K562 (cell line): Measurements from ENCODE around the gene AKAP7. TPM values are rescaled to one million over a fixed set of nuclear protein-coding genes. Genes with fewer than 3 reads are reported as not detected.

Experiments
- ATAC-seq: fragments of 200-7000 bp; cut with Tn5 transposase; 3 replicates; pipeline ENCODE4 v1.9.1; 2020; ENCODE audit warnings: moderate library complexity
- BruUV-seq: library from RNA; stranded (reverse); fragments of 400-500 nt; replicated peaks from 2 replicates; lab custom pipeline; 2021; lab: Mats Ljungman, UMichigan
- CTCF ChIA-PET: fragments of 300-600 bp; formaldehyde crosslinking; extraction: SDS; loops from one replicate; lab custom pipeline; 2021; ENCODE audit warnings: low intra/inter-chr PET ratio; lab: Yijun Ruan, JAX
- POLR2A ChIA-PET: fragments of 300-600, 350-650 bp; sonication (Branson Sonifier 250); formaldehyde crosslinking; extraction: SDS; loops from one replicate; lab custom pipeline; 2021; ENCODE audit warnings: antibody characterized with exemption, inconsistent platforms; lab: Yijun Ruan, JAX
- DNase-seq, 4 experiments: peaks; one replicate each; pipeline versions ENCODE4 v3.0.0 to v3.0.0-alpha.2; 2011 to 2018; ENCODE audit warnings: low spot score in 3 of 4, mixed read lengths in 3 of 4; ENCODE audit errors: extremely low read depth in 1 of 4
- FAIRE-seq: peaks from 2 replicates; lab custom pipeline; 2011; peaks lifted over from hg19 to GRCh38; lab: Jason Lieb, UNC
- H2AFZ ChIP-seq: 2 replicates; pipeline ENCODE4 v1.6.0; 2011; ENCODE audit warnings: low read depth, low read length, control low read depth, inconsistent platforms
- H3K27ac ChIP-seq: fragments of 200-600 bp; 3 replicates; pipeline ENCODE4 v1.8.0; 2011; ENCODE audit warnings: low read depth, mild to moderate bottlenecking, control low read depth, inconsistent platforms, low read length, moderate library complexity, mixed read lengths; ENCODE audit errors: extremely low read depth
- H3K27me3 ChIP-seq, 2 experiments: fragments of 300-600 bp in 1 of 2; 2 replicates in 1 of 2; 3 replicates in 1 of 2; pipeline versions ENCODE4 v1.6.0 to v1.8.0; 2011; ENCODE audit warnings: inconsistent platforms in 2 of 2, low read length in 2 of 2, mild to moderate bottlenecking in 1 of 2, mixed read lengths in 1 of 2, moderate library complexity in 1 of 2; ENCODE audit not compliant: control insufficient read depth in 2 of 2, insufficient read depth in 2 of 2
- H3K36me3 ChIP-seq: fragments of 300-600 bp; 3 replicates; pipeline ENCODE4 v1.8.0; 2011; ENCODE audit warnings: mild to moderate bottlenecking, low read length, inconsistent platforms; ENCODE audit not compliant: control insufficient read depth, insufficient read depth
- H3K4me1 ChIP-seq, 2 experiments: fragments of 200-600 bp in 1 of 2; replicated peaks in 1 of 2; 2 replicates in 1 of 2; 3 replicates in 1 of 2; pipeline versions ENCODE4 v1.5.1 to v1.8.0; 2011; ENCODE audit warnings: inconsistent platforms in 2 of 2, low read length in 2 of 2, mild to moderate bottlenecking in 1 of 2, mixed read lengths in 1 of 2, moderate library complexity in 1 of 2; ENCODE audit not compliant: control insufficient read depth in 2 of 2, insufficient read depth in 2 of 2
- H3K4me2 ChIP-seq: 2 replicates; pipeline ENCODE4 v1.6.1; 2011; ENCODE audit warnings: low read length, control low read depth, inconsistent platforms, mixed read lengths; ENCODE audit not compliant: insufficient read depth
- H3K4me3 ChIP-seq: fragments of 200-600 bp; sonication (generic), shearing (Covaris generic); 2 replicates; pipeline ENCODE4 v1.5.1; 2016; ENCODE audit warnings: control low read depth, inconsistent platforms
- H3K79me2 ChIP-seq: fragments of 200-600 bp; 3 replicates; pipeline ENCODE4 v1.8.0; 2011; ENCODE audit warnings: low read length, inconsistent platforms; ENCODE audit not compliant: control insufficient read depth, insufficient read depth
- H3K9ac ChIP-seq, 2 experiments: 2 replicates each; pipeline versions ENCODE4 v1.6.0 to v1.6.1; 2011; ENCODE audit warnings: low read depth in 2 of 2, low read length in 2 of 2, control low read depth in 1 of 2, inconsistent platforms in 1 of 2, mild to moderate bottlenecking in 1 of 2, mixed read lengths in 1 of 2; ENCODE audit not compliant: insufficient read depth in 1 of 2
- H3K9me1 ChIP-seq: one replicate; pipeline ENCODE4 v1.6.0; 2011; ENCODE audit warnings: inconsistent platforms, mild to moderate bottlenecking, low read length, moderate library complexity; ENCODE audit not compliant: control insufficient read depth, insufficient read depth
- H3K9me3 ChIP-seq: replicated peaks from 2 replicates; pipeline ENCODE4 v1.5.1; 2011; ENCODE audit warnings: low read depth, low read length, inconsistent platforms; ENCODE audit not compliant: control insufficient read depth, insufficient read depth
- H4K20me1 ChIP-seq: replicated peaks from 2 replicates; pipeline ENCODE4 v1.6.1; 2011; ENCODE audit warnings: low read length, inconsistent platforms, mixed read lengths; ENCODE audit not compliant: control insufficient read depth, insufficient read depth
- ATF3 ChIP-seq, 2 experiments: fragments of 450-650 bp in 1 of 2; sonication (generic) in 1 of 2; formaldehyde crosslinking in 1 of 2; IDR thresholded peaks in 1 of 2; conservative IDR thresholded peaks in 1 of 2; 2 replicates each; pipeline versions ENCODE4 v1.6.1 to v1.8.1; 2016 to 2023; ENCODE audit warnings: mild to moderate bottlenecking in 2 of 2, moderate library complexity in 2 of 2, inconsistent platforms in 1 of 2, missing genetic modification reagents in 1 of 2
- CEBPB ChIP-seq: fragments of 450-650 bp; IDR thresholded peaks from 2 replicates; pipeline ENCODE4 v1.6.1; 2016; ENCODE audit warnings: missing genetic modification characterization, missing compliant biosample characterization
- CEBPG ChIP-seq, 3 experiments: fragments of 200-800 bp in 1 of 3; sonication (Bioruptor generic) in 1 of 3; sonication (generic) in 1 of 3; formaldehyde crosslinking in 1 of 3; IDR thresholded peaks in 2 of 3; conservative IDR thresholded peaks in 1 of 3; 2 replicates each; pipeline versions ENCODE4 v1.6.1 to v1.8.0; 2016 to 2022; ENCODE audit warnings: missing compliant biosample characterization in 2 of 3, missing genetic modification characterization in 2 of 3, mild to moderate bottlenecking in 1 of 3, missing genetic modification reagents in 1 of 3
- CHD2 ChIP-seq: IDR thresholded peaks from 2 replicates; pipeline ENCODE4 v1.6.1; 2011; ENCODE audit warnings: low read depth, low read length
- MAZ ChIP-seq, 2 experiments: fragments of 450-650 bp in 1 of 2; sonication (generic) in 1 of 2; formaldehyde crosslinking; IDR thresholded peaks in 1 of 2; conservative IDR thresholded peaks in 1 of 2; 2 replicates each; pipeline versions ENCODE4 v1.4.0 to v1.5.0; 2020; ENCODE audit warnings: mild to moderate bottlenecking in 1 of 2, missing genetic modification reagents in 1 of 2
- MYBL2 ChIP-seq, 2 experiments: fragments of 450-650 bp in 1 of 2; sonication (generic) in 1 of 2; formaldehyde crosslinking in 1 of 2; IDR thresholded peaks; 2 replicates each; pipeline versions ENCODE4 v1.6.1 to v1.8.1; 2017 to 2022; ENCODE audit warnings: borderline replicate concordance in 1 of 2, inconsistent platforms in 1 of 2, low read depth in 1 of 2, mild to moderate bottlenecking in 1 of 2, missing genetic modification reagents in 1 of 2, moderate library complexity in 1 of 2
- RBFOX2 ChIP-seq: fragments of 200-400 bp; formaldehyde crosslinking; IDR thresholded peaks from 2 replicates; pipeline ENCODE4 v1.6.1; 2017; ENCODE audit warnings: low read depth, mild to moderate bottlenecking, low read length, moderate library complexity
- RBM22 ChIP-seq: fragments of 200-400 bp; formaldehyde crosslinking; IDR thresholded peaks from 2 replicates; pipeline ENCODE4 v1.6.1; 2018; ENCODE audit warnings: low read length, low read depth; ENCODE audit not compliant: poor library complexity, severe bottlenecking
- ZFP1 ChIP-seq: fragments of 450-650 bp; formaldehyde crosslinking; IDR thresholded peaks from 2 replicates; pipeline ENCODE4 v1.4.0; 2020; ENCODE audit warnings: mild to moderate bottlenecking, mixed read lengths
- ZNF197 ChIP-seq: fragments of 200-800 bp; sonication (Bioruptor generic); IDR thresholded peaks from 2 replicates; pipeline ENCODE4 v1.6.1; 2016; ENCODE audit warnings: low read depth, missing genetic modification characterization, missing compliant biosample characterization
- ZNF277 ChIP-seq: fragments of 250-450 bp; sonication (Bioruptor Pico); IDR thresholded peaks from 2 replicates; pipeline ENCODE4 v1.8.0; 2022; ENCODE audit warnings: inconsistent platforms, mild to moderate bottlenecking, moderate library complexity, borderline replicate concordance
- ZNF280B ChIP-seq: fragments of 250-450 bp; sonication (Bioruptor Pico); IDR thresholded peaks from 2 replicates; pipeline ENCODE4 v1.5.1; 2021; ENCODE audit warnings: mild to moderate bottlenecking
- WGBS: fragments of 100-300 bp; shearing (Covaris generic); methylation state at CpG from one replicate; pipeline ENCODE4 v1.1.6; 2016; ENCODE audit warnings: low coverage, mixed read lengths; ENCODE audit not compliant: insufficient coverage; ENCODE audit errors: missing lambda C conversion rate; 5-methylcytosine and 5-hydroxymethylcytosine counted together
- in situ Hi-C: fragments of 300-500 bp; cut with MboI; formaldehyde crosslinking; loops from 4 replicates; pipeline ENCODE4 v1.15.0; 2018; ENCODE audit warnings: inconsistent platforms, mixed read lengths
- intact Hi-C: fragments of 100-400 bp; cut with micrococcal nuclease; formaldehyde crosslinking; loops from 2 replicates; pipeline ENCODE4 v1.14.2; 2022
- polyA plus RNA-seq, 8 experiments: library from polyadenylated mRNA; depleted of rRNA in 4 of 8; stranded (reverse) in 5 of 8; unstranded in 3 of 8; fragments of >200 nt; fragmentation: Nextera tagmentation in 2 of 8; fragmentation: Illumina TruSeq in 1 of 8; extraction: Ambion mirVana in 2 of 8; extraction: Trizol in 1 of 8; gene quantifications; 2 replicates each; pipeline versions ENCODE4 v1.2.1 to v1.2.3, GENCODE V29; 2011 to 2014; ENCODE audit warnings: inconsistent platforms in 1 of 8, missing spikeins in 1 of 8
- total RNA-seq, 7 experiments: library from RNA; depleted of rRNA in 6 of 7; stranded (reverse); fragments of >200 nt in 6 of 7; fragmentation: Illumina TruSeq in 2 of 7; extraction: Trizol in 2 of 7; gene quantifications; 2 replicates each; pipeline versions ENCODE4 v1.2.1 to v1.2.3, GENCODE V29; 2011 to 2021; ENCODE audit warnings: low replicate concordance in 1 of 7

Gene AKAP7
- total and polyA plus RNA-seq, 9 of the 15 experiments (the other 6 are each of a cell fraction or from before 2014, with no cell fraction given), result 0.82 to 2.6 (median 1.6) TPM

- 5% methylated on average over 2 of the region's 2 CpGs for WGBS
- Histone ChIP-seq H3K36me3 (no peaks in the 10 kb centered on the region), H3K27me3 (no peaks in the 10 kb centered on the region), H3K9me3 (no peaks in the 10 kb centered on the region), H3K9ac (no peak overlapping the region), H3K79me2 (no peaks in the 10 kb centered on the region), H3K4me2 (no peak overlapping the region), H2AFZ (no peak overlapping the region), H4K20me1 (no peaks in the 10 kb centered on the region), H3K4me1 (no peaks in the 10 kb centered on the region), H3K27ac (no peak overlapping the region), H3K9me1 (no peaks in the 10 kb centered on the region), H3K4me3 (no peak overlapping the region)
- in situ Hi-C loops, result no loop called here
- no peak for FAIRE-seq
- no TSS peak for BruUV-seq
- ChIA-PET POLR2A (no interaction called here), CTCF (no interaction called here)
- DNase-seq, result no peak
- TF ChIP-seq ZNF197 (CRISPR knock-in tag) (no peak), MAZ (CRISPR knock-in tag; conservative IDR thresholded peaks at IDR 0.05 in 1 of 2, IDR thresholded peaks at IDR 0.05 in 1 of 2) (no peak), ZNF277 (CRISPR knock-in tag) (no peak), ZFP1 (no peak), RBM22 (no peak), CEBPG (CRISPR knock-in tag; IDR thresholded peaks at IDR 0.05) (no peak), CEBPG (tag; conservative IDR thresholded peaks at IDR 0.05 in 1 of 2, IDR thresholded peaks at IDR 0.05 in 1 of 2) (peak in 1 of 2 experiments; percentile 21; a peak in 1 of 4 replicates), ZNF280B (CRISPR knock-in tag) (no peak), RBFOX2 (no peak), MYBL2 (IDR thresholded peaks at IDR 0.05; ENCODE audit: low read depth) (no peak), MYBL2 (CRISPR knock-in tag; IDR thresholded peaks at IDR 0.05; ENCODE audit: borderline replicate concordance) (no peak), CEBPB (tag) (peak; percentile 54; the same call in 1 of the 2 replicates), CHD2 (no peak), ATF3 (IDR thresholded peaks at IDR 0.05) (peak; percentile 78), ATF3 (CRISPR knock-in tag; conservative IDR thresholded peaks at IDR 0.05) (no peak)
- ATAC-seq, result no peak
- intact Hi-C loops, result no loop called here
Observed at GRCh38 chr6:131156411-131156810, 21.1 kb downstream of the AKAP7 start.
